Esophagus muscularis mucosa (tissue), 4 donors: ENCODE measurements around the gene TIMM13. TPM values are rescaled to one million over a fixed set of nuclear protein-coding genes. Genes with fewer than 3 reads are reported as not detected.
"Not testable (repeated sequence)": the region's sequence is repeated elsewhere in the genome, so short reads cannot be mapped to it uniquely, and the experiment has no call there.

ENCODE experiments used
- DNase-seq: peaks from one replicate; pipeline ENCODE4 v3.0.0-alpha.2; 2017; ENCODE audit errors: extremely low spot score
- H3K27ac ChIP-seq, 4 donors: fragments of 200-600 bp; sonication (generic); replicated peaks in 1 of 4; 1 replicate in 3 of 4; 2 replicates in 1 of 4; pipeline ENCODE4 v1.5.1; 2016 to 2019; ENCODE audit warnings: mild to moderate bottlenecking in 1 of 4
- H3K27me3 ChIP-seq, 4 donors: fragments of 200-600 bp; sonication (generic); one replicate each; pipeline versions ENCODE4 v1.5.1 to v1.6.0; 2016 to 2019
- H3K36me3 ChIP-seq, 4 donors: fragments of 200-600 bp; sonication (generic); one replicate each; pipeline ENCODE4 v1.5.1; 2016 to 2019
- H3K4me1 ChIP-seq, 4 donors: fragments of 200-600 bp; sonication (generic); one replicate each; pipeline ENCODE4 v1.5.1; 2016 to 2019
- H3K4me3 ChIP-seq, 4 donors: fragments of 200-600 bp; sonication (generic); 1 replicate in 2 of 4; 2 replicates in 2 of 4; pipeline ENCODE4 v1.5.1; 2016 to 2019; ENCODE audit warnings: mild to moderate bottlenecking in 4 of 4, moderate library complexity in 1 of 4
- H3K9me3 ChIP-seq, 4 donors: fragments of 200-600 bp; sonication (generic); 1 replicate in 3 of 4; 2 replicates in 1 of 4; pipeline ENCODE4 v1.5.1; 2016 to 2019
- EP300 ChIP-seq: sonication (generic); formaldehyde crosslinking; IDR thresholded peaks from one replicate; pipeline ENCODE4 v1.6.1; 2017; ENCODE audit warnings: antibody characterized with exemption
- POLR2A ChIP-seq: fragments of 450-650 bp; IDR thresholded peaks from one replicate; pipeline ENCODE4 v1.6.1; 2017; ENCODE audit warnings: antibody characterized with exemption, moderate library complexity, mild to moderate bottlenecking, low read depth
- POLR2AphosphoS5 ChIP-seq, 2 donors: sonication (generic); formaldehyde crosslinking; IDR thresholded peaks; one replicate each; pipeline ENCODE4 v1.6.1; 2017; ENCODE audit warnings: antibody characterized with exemption in 2 of 2
- WGBS: methylation state at CpG from one replicate; pipeline ENCODE4 v1.1.5; 2018; 5-methylcytosine and 5-hydroxymethylcytosine counted together
- intact Hi-C: fragments of 100-400 bp; cut with DNase I; formaldehyde crosslinking; loops from one replicate; pipeline ENCODE4 v1.15.1; 2023
- total RNA-seq, 4 donors: library from RNA; depleted of rRNA; stranded (reverse); fragments of >200 nt; gene quantifications; one replicate each; pipeline versions ENCODE4 v1.1.0 to v1.2.1, GENCODE V29; 2016
- TF ChIP-seq, protein P1 (sequence below), 3 experiments: fragments of 200-600 bp in 2 of 3; fragments of 450-650 bp in 1 of 3; sonication (generic) in 2 of 3; IDR thresholded peaks; one replicate each; pipeline ENCODE4 v1.5.1; 2017 to 2019; ENCODE audit warnings: antibody characterized with exemption in 3 of 3, mild to moderate bottlenecking in 2 of 3, moderate library complexity in 1 of 3

Gene TIMM13
- total RNA-seq, 4 donors from 2014 or later: 16.2 to 37.7 (median 28.1) TPM

DNA sequence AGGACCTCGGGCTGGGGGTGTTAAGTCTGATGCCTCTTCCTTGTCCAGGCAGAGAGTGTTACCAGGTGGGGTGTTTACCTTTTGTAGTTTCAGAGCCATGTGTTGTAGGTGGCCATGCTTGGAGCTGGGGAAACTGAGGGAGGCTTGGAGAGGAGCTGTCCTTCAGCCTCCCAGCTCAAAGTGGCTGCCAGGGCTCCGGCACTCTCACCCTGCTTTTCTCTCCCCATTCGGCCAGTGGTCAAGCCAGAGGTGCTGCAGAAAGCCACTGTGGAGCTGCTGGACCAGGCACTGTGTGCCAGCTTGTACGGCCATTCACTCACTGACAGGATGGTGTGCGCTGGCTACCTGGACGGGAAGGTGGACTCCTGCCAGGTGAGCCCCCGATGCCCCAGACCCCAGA lies 17.4 kb downstream of the TIMM13 start:
- Histone ChIP-seq H3K4me1 (no peaks in the 10 kb centered on the region), H3K4me3 (no peak overlapping the region), H3K36me3 (no peaks in the 10 kb centered on the region), H3K27ac (no peak overlapping the region), H3K27me3 (peaks cover 0 to 45% (median 3%) of the 10 kb centered on the region in 4 donors), H3K9me3 (peaks cover 0 to 3% (median 0%) of the 10 kb centered on the region in 4 donors)
- TF ChIP-seq, protein P1, sequence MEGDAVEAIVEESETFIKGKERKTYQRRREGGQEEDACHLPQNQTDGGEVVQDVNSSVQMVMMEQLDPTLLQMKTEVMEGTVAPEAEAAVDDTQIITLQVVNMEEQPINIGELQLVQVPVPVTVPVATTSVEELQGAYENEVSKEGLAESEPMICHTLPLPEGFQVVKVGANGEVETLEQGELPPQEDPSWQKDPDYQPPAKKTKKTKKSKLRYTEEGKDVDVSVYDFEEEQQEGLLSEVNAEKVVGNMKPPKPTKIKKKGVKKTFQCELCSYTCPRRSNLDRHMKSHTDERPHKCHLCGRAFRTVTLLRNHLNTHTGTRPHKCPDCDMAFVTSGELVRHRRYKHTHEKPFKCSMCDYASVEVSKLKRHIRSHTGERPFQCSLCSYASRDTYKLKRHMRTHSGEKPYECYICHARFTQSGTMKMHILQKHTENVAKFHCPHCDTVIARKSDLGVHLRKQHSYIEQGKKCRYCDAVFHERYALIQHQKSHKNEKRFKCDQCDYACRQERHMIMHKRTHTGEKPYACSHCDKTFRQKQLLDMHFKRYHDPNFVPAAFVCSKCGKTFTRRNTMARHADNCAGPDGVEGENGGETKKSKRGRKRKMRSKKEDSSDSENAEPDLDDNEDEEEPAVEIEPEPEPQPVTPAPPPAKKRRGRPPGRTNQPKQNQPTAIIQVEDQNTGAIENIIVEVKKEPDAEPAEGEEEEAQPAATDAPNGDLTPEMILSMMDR (IDR thresholded peaks at IDR 0.05): no peak
- TF ChIP-seq POLR2AphosphoS5 (IDR thresholded peaks at IDR 0.05) (no peak), POLR2A (no peak), EP300 (no peak)
- intact Hi-C loops: no loop called here
- DNase-seq: no peak
- WGBS: 93% methylated on average over 6 of the region's 7 CpGs

DNA sequence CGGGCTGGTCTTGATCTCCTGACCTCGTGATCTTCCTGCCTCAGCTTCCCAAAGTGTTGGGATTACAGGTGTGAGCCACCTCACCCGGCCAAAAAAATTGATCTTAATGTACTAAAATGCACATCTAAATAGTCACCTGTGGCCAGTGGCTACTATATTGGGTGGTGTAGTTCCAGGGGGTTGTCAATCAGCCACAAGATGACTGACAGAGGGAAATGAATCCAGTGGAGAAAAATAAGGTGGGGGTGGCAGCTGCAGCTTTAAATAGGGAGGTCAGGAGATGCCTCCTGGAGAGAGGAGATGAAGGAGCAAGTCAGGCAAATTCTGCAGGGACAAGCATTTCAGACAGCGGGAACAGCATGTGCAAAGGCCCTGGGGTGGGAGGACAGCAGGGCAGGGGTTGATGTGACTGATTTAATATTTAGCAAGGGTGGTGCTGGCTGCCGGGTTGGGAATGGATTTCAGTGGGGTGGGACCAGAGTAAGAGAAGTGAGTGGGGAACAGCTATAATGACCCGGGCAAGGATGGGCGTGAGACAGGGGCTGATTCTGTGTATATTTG lies 18.0 kb downstream of the TIMM13 start:
- H3K4me3 ChIP-seq: no peak overlapping the region
- no peak for DNase-seq
- 90% methylated on average over 7 of the region's 7 CpGs for WGBS
- TF ChIP-seq POLR2A: no peak
- no peak for TF ChIP-seq EP300
- TF ChIP-seq, protein P1 (IDR thresholded peaks at IDR 0.05): no peak
- TF ChIP-seq POLR2AphosphoS5 (IDR thresholded peaks at IDR 0.05): no peak
- H3K27ac ChIP-seq: no peak overlapping the region
- H3K36me3 ChIP-seq: no peaks in the 10 kb centered on the region
- intact Hi-C loops: no loop called here
- H3K27me3 ChIP-seq: peaks cover 0 to 46% (median 3%) of the 10 kb centered on the region in 4 donors
- H3K4me1 ChIP-seq: no peaks in the 10 kb centered on the region
- H3K9me3 ChIP-seq: peaks cover 0 to 3% (median 0%) of the 10 kb centered on the region in 4 donors

DNA sequence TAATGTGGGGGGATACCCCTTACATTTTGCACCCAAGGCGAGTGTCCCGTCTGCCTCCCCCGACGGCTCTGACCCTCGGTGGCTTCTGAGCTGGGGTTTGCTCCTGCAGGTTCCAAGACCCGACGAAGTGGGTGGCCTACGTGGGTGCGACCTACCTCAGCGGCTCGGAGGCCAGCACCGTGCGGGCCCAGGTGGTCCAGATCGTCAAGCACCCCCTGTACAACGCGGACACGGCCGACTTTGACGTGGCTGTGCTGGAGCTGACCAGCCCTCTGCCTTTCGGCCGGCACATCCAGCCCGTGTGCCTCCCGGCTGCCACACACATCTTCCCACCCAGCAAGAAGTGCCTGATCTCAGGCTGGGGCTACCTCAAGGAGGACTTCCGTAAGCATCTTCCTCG lies 19.1 kb downstream of the TIMM13 start:
- H3K9me3 ChIP-seq: peaks cover 0 to 3% (median 0%) of the 10 kb centered on the region in 4 donors
- 77% methylated on average over 23 of the region's 25 CpGs for WGBS
- no peaks in the 10 kb centered on the region for H3K4me1 ChIP-seq
- no peak overlapping the region for H3K27ac ChIP-seq
- intact Hi-C loops: no loop called here
- peaks cover 0 to 48% (median 3%) of the 10 kb centered on the region in 4 donors for H3K27me3 ChIP-seq
- no peak for DNase-seq
- TF ChIP-seq POLR2A (no peak), POLR2AphosphoS5 (IDR thresholded peaks at IDR 0.05) (no peak), EP300 (no peak)
- TF ChIP-seq, protein P1 (IDR thresholded peaks at IDR 0.05): no peak
- H3K4me3 ChIP-seq: no peak overlapping the region
- no peaks in the 10 kb centered on the region for H3K36me3 ChIP-seq

DNA sequence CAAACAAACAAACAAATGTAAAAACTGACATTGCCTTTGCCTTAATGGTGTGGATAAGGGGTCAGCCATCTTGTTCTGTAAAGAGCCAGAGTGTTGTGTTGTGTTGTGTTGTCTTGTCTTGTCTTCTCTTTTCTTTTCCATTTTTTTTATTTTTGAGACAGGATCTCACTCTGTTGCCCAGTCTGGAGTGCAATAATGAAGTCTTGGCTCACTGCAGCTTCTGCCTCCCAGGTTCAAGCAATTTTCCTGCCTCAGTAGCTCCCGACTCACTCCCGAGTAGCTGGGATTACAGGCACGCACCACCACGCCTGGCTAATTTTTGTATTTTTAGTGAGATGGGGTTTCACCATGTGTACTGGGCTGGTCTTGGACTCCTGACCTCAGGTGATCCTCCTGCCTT lies 27.8 kb downstream of the TIMM13 start:
- H3K4me3 ChIP-seq: no peak overlapping the region
- peaks cover 0 to 41% (median 2%) of the 10 kb centered on the region in 4 donors for H3K27me3 ChIP-seq
- no peaks in the 10 kb centered on the region for H3K9me3 ChIP-seq
- WGBS: 91% methylated on average over 4 of the region's 4 CpGs
- TF ChIP-seq EP300 (no peak), POLR2AphosphoS5 (IDR thresholded peaks at IDR 0.05) (no peak)
- DNase-seq: no peak
- no peaks in the 10 kb centered on the region for H3K4me1 ChIP-seq
- intact Hi-C loops: loop anchor here (10.0 kb wide), 1 partner anchor 245 kb away; the partner anchor contains the start of gene AP3D1
- H3K36me3 ChIP-seq: no peaks in the 10 kb centered on the region
- no peak overlapping the region for H3K27ac ChIP-seq

DNA sequence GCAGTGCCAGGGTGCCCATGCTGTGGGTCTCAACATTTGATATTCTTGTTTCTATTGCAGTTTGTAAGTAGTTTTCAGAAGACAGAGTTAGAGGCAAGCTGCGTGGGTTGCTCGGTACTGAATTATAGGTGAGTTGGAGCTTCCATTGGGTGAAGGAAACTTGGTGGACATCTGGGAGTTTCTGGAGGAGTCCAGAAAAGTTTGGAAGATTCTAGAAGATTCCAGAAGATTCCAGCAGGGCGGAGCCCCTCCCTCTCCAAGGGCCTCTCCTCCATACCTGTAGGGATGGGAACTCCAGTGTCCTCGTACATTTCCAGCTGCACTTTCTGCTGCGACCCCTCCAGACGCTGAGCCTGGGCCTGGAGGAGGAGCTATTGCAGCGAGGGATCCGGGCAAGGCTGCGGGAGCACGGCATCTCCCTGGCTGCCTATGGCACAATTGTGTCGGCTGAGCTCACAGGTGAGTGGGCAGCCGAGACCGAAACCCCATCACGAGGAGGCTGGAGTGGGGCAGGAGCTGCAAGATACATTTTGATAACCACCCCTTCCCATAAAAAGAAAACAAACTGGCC lies 28.6 kb downstream of the TIMM13 start:
- intact Hi-C loops: loop anchor here (10.0 kb wide), 1 partner anchor 244 kb away; the partner anchor contains the start of gene AP3D1
- TF ChIP-seq POLR2A (no peak), EP300 (no peak), POLR2AphosphoS5 (IDR thresholded peaks at IDR 0.05) (no peak)
- TF ChIP-seq, protein P1 (IDR thresholded peaks at IDR 0.05): no peak
- Histone ChIP-seq H3K4me3 (no peak overlapping the region), H3K9me3 (no peaks in the 10 kb centered on the region), H3K36me3 (no peaks in the 10 kb centered on the region), H3K27ac (no peak overlapping the region), H3K27me3 (peaks cover 0 to 41% (median 2%) of the 10 kb centered on the region in 4 donors), H3K4me1 (no peaks in the 10 kb centered on the region)
- no peak for DNase-seq
- 94% methylated on average over 9 of the region's 14 CpGs for WGBS

DNA sequence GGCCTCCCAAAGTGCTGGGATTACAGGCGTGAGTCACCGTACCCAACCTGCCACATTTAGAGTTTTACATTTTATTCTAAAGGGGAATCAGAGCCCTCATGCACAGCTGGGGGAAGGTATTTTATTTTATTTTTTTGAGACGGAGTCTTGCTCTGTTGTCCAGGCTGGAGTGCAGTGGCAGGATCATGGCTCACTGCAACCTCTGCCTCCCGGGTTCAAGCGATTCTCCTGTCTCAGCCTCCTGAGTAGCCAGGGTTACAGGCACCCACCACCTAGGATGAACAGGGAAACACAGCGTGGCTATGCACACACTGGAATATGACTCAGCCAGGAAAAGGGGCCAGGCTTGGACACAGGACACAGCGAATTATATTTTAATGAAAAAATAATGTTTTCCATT lies 30.2 kb downstream of the TIMM13 start:
- peaks cover 0 to 38% (median 2%) of the 10 kb centered on the region in 4 donors for H3K27me3 ChIP-seq
- not testable (repeated sequence) for H3K9me3 ChIP-seq, H3K27ac ChIP-seq, DNase-seq, H3K4me3 ChIP-seq, H3K36me3 ChIP-seq, H3K4me1 ChIP-seq
- intact Hi-C loops: loop anchor here (10.0 kb wide), 1 partner anchor 242 kb away; the partner anchor contains the start of gene AP3D1
- 88% methylated on average over 7 of the region's 7 CpGs for WGBS

DNA sequence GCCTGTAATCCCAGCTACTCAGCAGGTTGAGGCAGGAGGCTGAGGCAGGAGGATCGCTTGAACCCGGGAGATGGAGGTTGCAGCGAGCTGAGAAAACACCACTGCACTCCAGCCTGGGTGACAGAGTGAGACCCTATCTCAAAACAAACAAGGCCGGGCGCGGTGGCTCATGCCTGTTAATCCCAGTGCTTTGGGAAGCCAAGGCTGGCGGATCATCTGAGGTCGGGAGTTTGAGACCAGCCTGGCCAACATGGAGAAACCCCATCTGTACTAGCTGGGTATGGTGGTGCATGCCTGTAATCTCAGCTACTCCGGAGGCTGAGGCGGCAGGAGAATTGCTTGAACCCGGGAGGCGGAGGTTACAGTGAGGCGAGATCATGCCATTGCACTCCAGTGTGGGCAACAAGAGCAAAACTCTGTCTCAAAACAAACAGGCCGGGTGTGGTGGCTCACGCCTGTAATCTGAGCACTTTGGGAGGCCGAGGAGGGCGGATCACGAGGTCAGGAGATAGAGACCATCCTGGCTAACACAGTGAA lies 32.0 kb downstream of the TIMM13 start:
- H3K4me1 ChIP-seq, DNase-seq, H3K36me3 ChIP-seq, H3K27ac ChIP-seq, H3K4me3 ChIP-seq, H3K9me3 ChIP-seq: not testable (repeated sequence)
- intact Hi-C loops: loop anchor here (10.0 kb wide), 1 partner anchor 241 kb away; the partner anchor contains the start of gene AP3D1
- 85% methylated on average over 18 of the region's 18 CpGs for WGBS
- H3K27me3 ChIP-seq: peaks cover 0 to 40% (median 2%) of the 10 kb centered on the region in 4 donors
